HepG2 (cell line): ENCODE measurements around the gene TOMM22. TPM values are rescaled to one million over a fixed set of nuclear protein-coding genes. Genes with fewer than 3 reads are reported as not detected.

ENCODE experiments used
- CENPX ChIP-seq: sonication (generic); formaldehyde crosslinking; IDR thresholded peaks from 2 replicates; pipeline ENCODE4 v1.9.0; 2021; ENCODE audit warnings: mild to moderate bottlenecking, missing genetic modification reagents, moderate library complexity
- ETV5 ChIP-seq: IDR thresholded peaks from 2 replicates; pipeline ENCODE4 v1.6.1; 2018; ENCODE audit warnings: missing biosample characterization, missing genetic modification reagents, inconsistent platforms, borderline replicate concordance
- HNRNPH1 ChIP-seq: fragments of 200-400 bp; formaldehyde crosslinking; optimal IDR thresholded peaks from 2 replicates; pipeline ENCODE3; 2017; ENCODE audit warnings: mild to moderate bottlenecking, low read depth, low read length
- KLF15 ChIP-seq: sonication (generic); formaldehyde crosslinking; IDR thresholded peaks from 2 replicates; pipeline ENCODE4 v1.8.1; 2023; ENCODE audit warnings: borderline replicate concordance, mild to moderate bottlenecking, inconsistent platforms, missing genetic modification reagents, mixed read lengths
- KMT2B ChIP-seq: IDR thresholded peaks from 2 replicates; pipeline ENCODE4 v1.6.1; 2016; ENCODE audit warnings: missing genetic modification reagents, missing compliant biosample characterization
- NCOA2 ChIP-seq: sonication (generic); formaldehyde crosslinking; IDR thresholded peaks from 2 replicates; pipeline ENCODE4 v1.8.0; 2022; ENCODE audit warnings: inconsistent platforms
- NFYB ChIP-seq: sonication (generic); formaldehyde crosslinking; IDR thresholded peaks from 2 replicates; pipeline ENCODE4 v1.4.0; 2020; ENCODE audit warnings: missing genetic modification reagents
- PAX8 ChIP-seq: sonication (generic); formaldehyde crosslinking; IDR thresholded peaks from 2 replicates; pipeline ENCODE4 v1.8.0; 2022; ENCODE audit warnings: mild to moderate bottlenecking, missing genetic modification reagents, borderline replicate concordance
- POGK ChIP-seq: sonication (generic); formaldehyde crosslinking; conservative IDR thresholded peaks from 2 replicates; pipeline ENCODE4 v1.8.0; 2022; ENCODE audit warnings: mild to moderate bottlenecking, moderate library complexity, missing genetic modification reagents
- SRSF9 ChIP-seq: fragments of 200-400 bp; formaldehyde crosslinking; IDR thresholded peaks from 2 replicates; pipeline ENCODE4 v1.6.1; 2018; ENCODE audit warnings: borderline replicate concordance, mild to moderate bottlenecking, low read depth, low read length; ENCODE audit not compliant: insufficient read depth, poor library complexity, severe bottlenecking
- TMF1 ChIP-seq: sonication (generic); formaldehyde crosslinking; IDR thresholded peaks from 2 replicates; pipeline ENCODE4 v1.8.1; 2022; ENCODE audit warnings: low read depth, missing genetic modification reagents
- YY1 ChIP-seq: IDR thresholded peaks from 2 replicates; pipeline ENCODE4 v1.6.1; 2011; ENCODE audit warnings: low read length, low read depth, moderate library complexity, mild to moderate bottlenecking; ENCODE audit not compliant: insufficient read depth, insufficient replicate concordance
- ZNF281 ChIP-seq: sonication (generic); formaldehyde crosslinking; IDR thresholded peaks from 2 replicates; pipeline ENCODE4 v1.4.0; 2020; ENCODE audit warnings: missing genetic modification reagents, borderline replicate concordance
- ZNF33B ChIP-seq: sonication (generic); formaldehyde crosslinking; IDR thresholded peaks from 2 replicates; pipeline ENCODE4 v1.5.1; 2020; ENCODE audit warnings: mild to moderate bottlenecking, missing genetic modification reagents
- polyA plus RNA-seq, 8 experiments: library from polyadenylated mRNA; depleted of rRNA in 3 of 8; stranded (reverse) in 7 of 8; unstranded in 1 of 8; fragments of >200 nt; fragmentation: Illumina TruSeq in 4 of 8; extraction: Trizol in 4 of 8; gene quantifications; 2 replicates each; pipeline versions ENCODE4 v1.2.1 to v1.2.3, GENCODE V29; 2011 to 2016; ENCODE audit warnings: low read depth in 4 of 8, missing spikeins in 1 of 8, mixed read lengths in 1 of 8; ENCODE audit not compliant: insufficient read depth in 1 of 8
- total RNA-seq, 5 experiments: library from RNA; depleted of rRNA; stranded (reverse); fragments of >200 nt; fragmentation: Illumina TruSeq; extraction: Trizol; gene quantifications; 2 replicates each; pipeline ENCODE4 v1.2.3, GENCODE V29; 2016; ENCODE audit warnings: low read depth in 1 of 5
- TF ChIP-seq, protein P1 (sequence below): sonication (generic); formaldehyde crosslinking; IDR thresholded peaks from 2 replicates; pipeline ENCODE4 v1.4.0; 2020; ENCODE audit warnings: missing genetic modification reagents
- TF ChIP-seq, protein P2 (sequence below), 2 experiments: sonication (generic) in 1 of 2; formaldehyde crosslinking in 1 of 2; IDR thresholded peaks; 2 replicates each; pipeline versions ENCODE4 v1.4.0 to v1.6.1; 2016 to 2020; ENCODE audit warnings: borderline replicate concordance in 1 of 2, low read depth in 1 of 2, mild to moderate bottlenecking in 1 of 2, missing genetic modification reagents in 1 of 2

Gene TOMM22
- total and polyA plus RNA-seq, 2 of the 13 experiments (the other 11 are each of a cell fraction or from before 2014, with no cell fraction given): 46.9 to 118 TPM

DNA sequence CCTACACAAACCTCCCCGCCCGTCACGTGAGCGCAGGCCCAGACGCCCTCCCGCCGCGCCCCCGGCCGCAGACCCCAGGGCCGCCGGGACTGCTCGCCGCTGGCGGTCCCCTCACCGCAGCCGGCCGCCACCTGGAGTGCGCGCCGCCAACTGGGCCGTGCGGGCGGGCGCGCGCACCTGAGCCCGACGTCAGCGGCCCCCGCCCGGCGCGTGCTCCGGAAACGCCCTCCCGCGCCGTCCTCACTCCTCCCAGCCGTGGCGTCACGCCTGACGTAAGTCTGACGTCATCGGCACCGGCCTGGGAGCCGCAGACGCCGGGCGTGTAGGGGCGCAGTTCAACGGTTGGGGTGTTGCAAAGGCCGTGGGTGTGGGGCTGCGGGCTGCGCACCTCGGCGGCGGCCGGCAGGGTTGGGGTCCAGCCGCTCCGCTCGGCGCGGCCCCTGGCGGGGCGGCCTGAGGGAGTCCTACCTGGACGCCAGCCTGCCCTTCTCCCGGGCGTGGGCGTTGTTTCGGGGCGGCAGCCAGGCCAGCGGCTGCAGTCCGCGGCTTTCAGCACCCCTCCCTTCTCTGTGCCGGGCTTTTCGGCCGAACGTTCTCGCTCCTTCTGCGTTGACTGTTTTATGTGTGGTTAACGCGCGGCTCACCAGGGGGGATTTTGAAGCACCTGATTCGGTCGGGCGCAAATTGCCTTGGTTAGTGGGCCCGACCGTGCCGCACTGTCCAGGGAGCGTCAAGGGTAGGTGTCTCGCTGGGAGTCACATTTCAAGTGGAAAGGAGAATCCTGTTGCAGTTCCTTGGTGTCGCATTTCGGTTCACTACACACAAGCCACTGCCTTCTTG lies 19.3 kb downstream of the TOMM22 start, which contains the start of gene JOSD1 (continued):
- TF ChIP-seq SRSF9 (no peak), CENPX (CRISPR knock-in tag) (no peak), POGK (CRISPR knock-in tag) (peak; percentile 83), TMF1 (CRISPR knock-in tag) (no peak; the same call in 1 of the 2 replicates), HNRNPH1 (no peak), YY1 (peak; percentile 61), ETV5 (CRISPR knock-in tag) (peak; percentile 89), KLF15 (CRISPR knock-in tag) (peak; percentile 67; the same call in 1 of the 2 replicates), PAX8 (CRISPR knock-in tag) (0 out of 2 replicates have a peak, but pooled peaks have one; percentile 23), ZNF33B (no peak), KMT2B (CRISPR knock-in tag) (0 out of 2 replicates have a peak, but pooled peaks have one; percentile 49), NCOA2 (CRISPR knock-in tag) (peak; percentile 7; the same call in 1 of the 2 replicates), NFYB (CRISPR knock-in tag) (no peak; the same call in 1 of the 2 replicates), ZNF281 (CRISPR knock-in tag) (0 out of 2 replicates have a peak, but pooled peaks have one; percentile 58)
- TF ChIP-seq, protein P1, sequence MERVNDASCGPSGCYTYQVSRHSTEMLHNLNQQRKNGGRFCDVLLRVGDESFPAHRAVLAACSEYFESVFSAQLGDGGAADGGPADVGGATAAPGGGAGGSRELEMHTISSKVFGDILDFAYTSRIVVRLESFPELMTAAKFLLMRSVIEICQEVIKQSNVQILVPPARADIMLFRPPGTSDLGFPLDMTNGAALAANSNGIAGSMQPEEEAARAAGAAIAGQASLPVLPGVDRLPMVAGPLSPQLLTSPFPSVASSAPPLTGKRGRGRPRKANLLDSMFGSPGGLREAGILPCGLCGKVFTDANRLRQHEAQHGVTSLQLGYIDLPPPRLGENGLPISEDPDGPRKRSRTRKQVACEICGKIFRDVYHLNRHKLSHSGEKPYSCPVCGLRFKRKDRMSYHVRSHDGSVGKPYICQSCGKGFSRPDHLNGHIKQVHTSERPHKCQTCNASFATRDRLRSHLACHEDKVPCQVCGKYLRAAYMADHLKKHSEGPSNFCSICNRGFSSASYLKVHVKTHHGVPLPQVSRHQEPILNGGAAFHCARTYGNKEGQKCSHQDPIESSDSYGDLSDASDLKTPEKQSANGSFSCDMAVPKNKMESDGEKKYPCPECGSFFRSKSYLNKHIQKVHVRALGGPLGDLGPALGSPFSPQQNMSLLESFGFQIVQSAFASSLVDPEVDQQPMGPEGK (CRISPR knock-in tag): peak; percentile 44
- TF ChIP-seq, protein P2, sequence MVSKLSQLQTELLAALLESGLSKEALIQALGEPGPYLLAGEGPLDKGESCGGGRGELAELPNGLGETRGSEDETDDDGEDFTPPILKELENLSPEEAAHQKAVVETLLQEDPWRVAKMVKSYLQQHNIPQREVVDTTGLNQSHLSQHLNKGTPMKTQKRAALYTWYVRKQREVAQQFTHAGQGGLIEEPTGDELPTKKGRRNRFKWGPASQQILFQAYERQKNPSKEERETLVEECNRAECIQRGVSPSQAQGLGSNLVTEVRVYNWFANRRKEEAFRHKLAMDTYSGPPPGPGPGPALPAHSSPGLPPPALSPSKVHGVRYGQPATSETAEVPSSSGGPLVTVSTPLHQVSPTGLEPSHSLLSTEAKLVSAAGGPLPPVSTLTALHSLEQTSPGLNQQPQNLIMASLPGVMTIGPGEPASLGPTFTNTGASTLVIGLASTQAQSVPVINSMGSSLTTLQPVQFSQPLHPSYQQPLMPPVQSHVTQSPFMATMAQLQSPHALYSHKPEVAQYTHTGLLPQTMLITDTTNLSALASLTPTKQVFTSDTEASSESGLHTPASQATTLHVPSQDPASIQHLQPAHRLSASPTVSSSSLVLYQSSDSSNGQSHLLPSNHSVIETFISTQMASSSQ (IDR thresholded peaks at IDR 0.05; ENCODE audit: low read depth): no peak
- TF ChIP-seq, protein P2 (CRISPR knock-in tag; IDR thresholded peaks at IDR 0.05; ENCODE audit: borderline replicate concordance): peak; percentile 28; the same call in 1 of the 2 replicates
